Stomach (tissue), 9 donors: ENCODE results near the gene RGS3. TPM values are rescaled to one million over a fixed set of nuclear protein-coding genes. Genes with fewer than 3 reads are reported as not detected.
A peak's percentile ranks its signal among the peaks of the same experiment; 100 is the strongest.

Experiments used
- DNase-seq, 2 donors: peaks; one replicate each; pipeline versions ENCODE4 v3.0.0 to v3.0.0-alpha.2; 2013 to 2019
- H3K27ac ChIP-seq, 5 donors: fragments of 200-600 bp in 4 of 5; sonication (generic) in 4 of 5; one replicate each; pipeline ENCODE4 v1.5.1; 2013 to 2019; ENCODE audit warnings: mild to moderate bottlenecking in 1 of 5, moderate library complexity in 1 of 5
- H3K27me3 ChIP-seq, 3 donors: fragments of 200-600 bp; sonication (generic); one replicate each; pipeline ENCODE4 v1.5.1; 2017 to 2019; ENCODE audit warnings: mixed run types in 1 of 3
- H3K36me3 ChIP-seq, 4 donors: fragments of 200-600 bp; sonication (generic); 1 replicate in 3 of 4; 2 replicates in 1 of 4; pipeline ENCODE4 v1.5.1; 2016 to 2019
- H3K4me1 ChIP-seq, 4 donors: fragments of 200-600 bp; sonication (generic); one replicate each; pipeline ENCODE4 v1.5.1; 2016 to 2019
- H3K4me3 ChIP-seq, 4 donors: fragments of 200-600 bp; sonication (generic) in 3 of 4; one replicate each; pipeline ENCODE4 v1.5.1; 2016 to 2019; ENCODE audit warnings: mild to moderate bottlenecking in 1 of 4
- H3K9me3 ChIP-seq, 4 donors: fragments of 200-600 bp; sonication (generic); one replicate each; pipeline ENCODE4 v1.5.1; 2016 to 2019
- CTCF ChIP-seq, 7 experiments: fragments of 450-650 bp in 4 of 7; fragments of 200-600 bp in 3 of 7; sonication (generic) in 3 of 7; IDR thresholded peaks; one replicate each; pipeline ENCODE4 v1.5.1; 2016 to 2019; ENCODE audit warnings: antibody characterized with exemption in 7 of 7, control low read depth in 2 of 7, mild to moderate bottlenecking in 1 of 7
- EP300 ChIP-seq: sonication (generic); formaldehyde crosslinking; IDR thresholded peaks from one replicate; pipeline ENCODE4 v1.6.1; 2017; ENCODE audit warnings: antibody characterized with exemption
- POLR2A ChIP-seq, 4 donors: fragments of 450-650 bp; IDR thresholded peaks; one replicate each; pipeline ENCODE4 v1.6.1; 2016; ENCODE audit warnings: antibody characterized with exemption in 4 of 4, control low read depth in 2 of 4, mild to moderate bottlenecking in 1 of 4, moderate library complexity in 1 of 4
- POLR2AphosphoS5 ChIP-seq, 3 donors: sonication (generic); formaldehyde crosslinking; IDR thresholded peaks; one replicate each; pipeline ENCODE4 v1.6.1; 2016; ENCODE audit warnings: antibody characterized with exemption in 3 of 3
- WGBS, 5 donors: extraction: QIAGEN DNeasy Blood & Tissue Kit in 3 of 5; methylation state at CpG; one replicate each; pipeline versions ENCODE4 v1.1.5 to v1.1.7; 2013 to 2018; 5-methylcytosine and 5-hydroxymethylcytosine counted together
- intact Hi-C: fragments of 100-400 bp; cut with DNase I; formaldehyde crosslinking; loops from one replicate; pipeline ENCODE4 v1.15.1; 2023; ENCODE audit warnings: low total_unique reads
- polyA plus RNA-seq, 3 donors: library from polyadenylated mRNA; stranded (reverse); fragments of 200-250 nt; gene quantifications; one replicate each; pipeline ENCODE4 v1.2.3, GENCODE V29; 2013
- total RNA-seq, 5 donors: library from RNA; depleted of rRNA; stranded (reverse); fragments of >200 nt; gene quantifications; one replicate each; pipeline versions ENCODE4 v1.1.0 to v1.2.3, GENCODE V29; 2014 to 2016
- donor health status: healthy with polysubstance abuse.
- donor health status: Bipolar disorder and iron deficiency.
- donor health status: healthy.

RGS3 gene
- total and polyA plus RNA-seq, 8 donors, result 26.6 to 71.4 (median 35.7) TPM

- DNase-seq, result peak in 1 of 2 donors; percentile 87
- Histone ChIP-seq H3K4me1 (peaks cover 9 to 54% (median 51%) of the 10 kb centered on the region in 4 donors), H3K9me3 (no peaks in the 10 kb centered on the region), H3K36me3 (peaks cover 4 to 42% (median 23%) of the 10 kb centered on the region in 4 donors), H3K4me3 (no peak overlapping the region), H3K27me3 (no peaks in the 10 kb centered on the region), H3K27ac (peak overlapping the region; percentile 50 to 74 (median 73))
- intact Hi-C loops, result no loop called here
- TF ChIP-seq POLR2A (IDR thresholded peaks at IDR 0.05) (no peak), POLR2AphosphoS5 (IDR thresholded peaks at IDR 0.05) (peak in 1 of 3 donors; percentile 27)
- WGBS, 5 donors, result 26 to 65% (median 35%) methylated on average over 6 of the region's 6 CpGs
These were observed 47.6 kb downstream of the RGS3 start for GRCh38 chr9:113511047-113511521.

GRCh38 chr9:113511856-113512761 is 48.6 kb downstream of the RGS3 start:
- 70 to 82% (median 77%) methylated on average over 9 to 10 of the region's 10 CpGs for WGBS, 5 donors
- Histone ChIP-seq H3K4me3 (no peak overlapping the region), H3K4me1 (peaks cover 9 to 57% (median 52%) of the 10 kb centered on the region in 4 donors), H3K9me3 (no peaks in the 10 kb centered on the region), H3K27me3 (no peaks in the 10 kb centered on the region), H3K27ac (peak overlapping the region; percentile 39 to 73 (median 71)), H3K36me3 (peaks cover 4 to 38% (median 21%) of the 10 kb centered on the region in 4 donors)
- no peak for TF ChIP-seq POLR2A (IDR thresholded peaks at IDR 0.05)
- TF ChIP-seq EP300, result no peak
- intact Hi-C loops, result no loop called here
- no peak for DNase-seq

GRCh38 chr9:113513111-113513510 is 49.6 kb downstream of the RGS3 start:
- WGBS, 5 donors, result 76 to 83% (median 80%) methylated on average over 8 of the region's 8 CpGs
- H3K27ac ChIP-seq, result peak overlapping the region in 2 of 5 donors; percentile 73

GRCh38 chr9:113513536-113513935 is 50.0 kb downstream of the RGS3 start:
- H3K36me3 ChIP-seq, result peaks cover 0 to 45% (median 19%) of the 10 kb centered on the region in 4 donors
- no peak overlapping the region for H3K4me3 ChIP-seq
- no peaks in the 10 kb centered on the region for H3K9me3 ChIP-seq
- H3K4me1 ChIP-seq, result peaks cover 9 to 48% (median 39%) of the 10 kb centered on the region in 4 donors
- H3K27ac ChIP-seq, result peak overlapping the region in 1 of 5 donors; percentile 1
- intact Hi-C loops, result no loop called here
- WGBS, 5 donors, result 75 to 94% (median 83%) methylated on average over 2 of the region's 2 CpGs
- no peak for DNase-seq
- H3K27me3 ChIP-seq, result no peaks in the 10 kb centered on the region
- TF ChIP-seq CTCF (IDR thresholded peaks at IDR 0.05), result no peak
- TF ChIP-seq EP300, result no peak
- no peak for TF ChIP-seq POLR2AphosphoS5 (IDR thresholded peaks at IDR 0.05)
- TF ChIP-seq POLR2A (IDR thresholded peaks at IDR 0.05), result no peak

More at GRCh38 chr9:113513111-113513510, 49.6 kb downstream of the RGS3 start:
- Histone ChIP-seq H3K4me3 (no peak overlapping the region), H3K27me3 (no peaks in the 10 kb centered on the region), H3K9me3 (no peaks in the 10 kb centered on the region), H3K36me3 (peaks cover 0 to 41% (median 19%) of the 10 kb centered on the region in 4 donors), H3K4me1 (peaks cover 9 to 48% (median 43%) of the 10 kb centered on the region in 4 donors)
- DNase-seq, result no peak
- TF ChIP-seq POLR2A (IDR thresholded peaks at IDR 0.05) (no peak), CTCF (IDR thresholded peaks at IDR 0.05) (no peak), EP300 (no peak), POLR2AphosphoS5 (IDR thresholded peaks at IDR 0.05) (no peak)
- intact Hi-C loops, result no loop called here

- intact Hi-C loops, result no loop called here
- H3K4me1 ChIP-seq, result peaks cover 9 to 45% (median 37%) of the 10 kb centered on the region in 4 donors
- no peak for DNase-seq
- 93 to 98% (median 95%) methylated on average over 7 to 12 of the region's 12 CpGs for WGBS, 5 donors
- H3K36me3 ChIP-seq, result peaks cover 0 to 47% (median 19%) of the 10 kb centered on the region in 4 donors
- no peaks in the 10 kb centered on the region for H3K27me3 ChIP-seq
- no peak overlapping the region for H3K4me3 ChIP-seq
- no peaks in the 10 kb centered on the region for H3K9me3 ChIP-seq
- TF ChIP-seq EP300 (no peak), POLR2A (IDR thresholded peaks at IDR 0.05) (no peak), CTCF (IDR thresholded peaks at IDR 0.05) (no peak), POLR2AphosphoS5 (IDR thresholded peaks at IDR 0.05) (no peak)
- H3K27ac ChIP-seq, result no peak overlapping the region
These were observed 50.5 kb downstream of the RGS3 start for GRCh38 chr9:113514061-113514460.
